Coronary artery (tissue), 2 donors: Measurements from ENCODE around the gene PLP1.
"Not testable (repeated sequence)": the region's sequence is repeated elsewhere in the genome, so short reads cannot be mapped to it uniquely, and the experiment has no call there.

Experiments used
- DNase-seq: peaks from one replicate; pipeline ENCODE4 v3.0.0-alpha.2; 2017; ENCODE audit warnings: low spot score
- H3K27ac ChIP-seq, 2 donors: fragments of 200-600 bp; sonication (generic); one replicate each; pipeline ENCODE4 v1.5.1; 2016 to 2019
- H3K4me3 ChIP-seq: fragments of 200-600 bp; sonication (generic); 2 replicates; pipeline ENCODE4 v1.5.1; 2016; ENCODE audit warnings: mild to moderate bottlenecking, moderate library complexity
- CTCF ChIP-seq: fragments of 200-600 bp; sonication (generic); IDR thresholded peaks from one replicate; pipeline ENCODE4 v1.5.1; 2019; ENCODE audit warnings: antibody characterized with exemption

The PLP1 gene

GRCh38 chrX:103805860-103806259 is 29.2 kb downstream of the PLP1 start:
- Histone ChIP-seq H3K27ac (no peak overlapping the region), H3K4me3 (no peak overlapping the region)
- no peak for DNase-seq
- TF ChIP-seq CTCF: no peak

- no peak for TF ChIP-seq CTCF
- Histone ChIP-seq H3K27ac (no peak overlapping the region), H3K4me3 (no peak overlapping the region)
- no peak for DNase-seq
Observed at GRCh38 chrX:103806862-103807474, 30.3 kb downstream of the PLP1 start.

GRCh38 chrX:103811858-103812257 is 35.2 kb downstream of the PLP1 start:
- TF ChIP-seq CTCF: no peak
- Histone ChIP-seq H3K27ac (no peak overlapping the region), H3K4me3 (no peak overlapping the region)
- no peak for DNase-seq

GRCh38 chrX:103817101-103817500 is 40.5 kb downstream of the PLP1 start:
- not testable (repeated sequence) for H3K27ac ChIP-seq, H3K4me3 ChIP-seq, DNase-seq

GRCh38 chrX:103817502-103817901 is 40.9 kb downstream of the PLP1 start:
- H3K4me3 ChIP-seq: no peak overlapping the region
- peak; percentile 76 for TF ChIP-seq CTCF
- no peak for DNase-seq
- no peak overlapping the region for H3K27ac ChIP-seq

GRCh38 chrX:103818842-103819619 is 42.4 kb downstream of the PLP1 start:
- no peak overlapping the region for H3K4me3 ChIP-seq
- no peak overlapping the region for H3K27ac ChIP-seq
- TF ChIP-seq CTCF: no peak
- DNase-seq: no peak

GRCh38 chrX:103820802-103821201 is 44.2 kb downstream of the PLP1 start:
- H3K27ac ChIP-seq, DNase-seq, H3K4me3 ChIP-seq: not testable (repeated sequence)

GRCh38 chrX:103823591-103823990 is 47.0 kb downstream of the PLP1 start:
- no peak for DNase-seq
- no peak overlapping the region for H3K27ac ChIP-seq
- H3K4me3 ChIP-seq: no peak overlapping the region
- no peak for TF ChIP-seq CTCF
